M059J (cell line): ENCODE results near the gene STAG2. TPM values are rescaled to one million over a fixed set of nuclear protein-coding genes. Genes with fewer than 3 reads are reported as not detected.

Source experiments
- DNase-seq: peaks from one replicate; pipeline ENCODE4 v3.0.0-alpha.2; 2012; ENCODE audit warnings: low read depth
- total RNA-seq: library from RNA; depleted of rRNA; stranded (reverse); fragments of >200 nt; shearing (Covaris generic); gene quantifications from 2 replicates; pipeline ENCODE4 v1.2.3, GENCODE V29; 2014; rRNA removed

The STAG2 gene
- total RNA-seq: 90.4 and 114 TPM in 2 replicates

DNA sequence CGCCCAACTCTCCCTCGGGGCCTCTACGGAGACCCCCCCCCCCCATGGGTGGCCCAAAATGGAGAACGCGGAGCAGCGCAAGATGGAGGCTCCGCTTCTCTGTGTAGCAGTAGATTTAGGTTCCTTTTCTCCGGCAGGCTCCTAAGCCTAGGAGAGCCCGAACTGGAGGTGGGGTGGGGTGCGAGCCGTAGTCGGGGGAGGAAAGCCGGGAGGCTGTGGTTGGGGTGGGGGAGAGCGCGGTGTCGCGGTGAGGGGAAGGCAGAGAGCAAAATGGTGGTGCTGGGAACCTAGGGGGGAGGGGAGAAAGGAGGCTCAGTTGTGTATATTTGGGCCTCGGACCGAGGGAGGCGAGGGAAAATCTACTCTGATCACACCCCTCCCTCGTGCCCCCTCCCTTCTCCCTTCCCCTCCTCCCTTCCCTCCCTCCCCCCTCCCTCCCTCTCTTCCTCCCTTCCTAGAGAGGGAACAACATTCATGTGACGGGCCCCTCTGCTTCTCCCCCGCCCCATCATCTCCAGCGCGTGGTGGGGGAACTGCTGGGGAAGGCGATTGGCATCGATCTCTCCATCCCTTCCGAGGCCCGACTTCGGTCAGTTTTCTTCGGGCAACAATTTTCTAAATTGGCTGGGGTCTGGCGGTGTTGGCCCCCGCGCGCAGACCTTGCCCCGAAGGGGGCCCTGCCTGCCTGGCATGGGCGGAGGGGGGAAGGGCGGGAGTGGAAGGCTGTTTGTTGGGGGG lies at the start of gene STAG2:
STAG2 (plus strand) TSS at position 439 of the 738 bp plus-strand sequence. CDS start 60,922 bp downstream, outside the sequence.
- DNase-seq: peak; percentile 94

DNA sequence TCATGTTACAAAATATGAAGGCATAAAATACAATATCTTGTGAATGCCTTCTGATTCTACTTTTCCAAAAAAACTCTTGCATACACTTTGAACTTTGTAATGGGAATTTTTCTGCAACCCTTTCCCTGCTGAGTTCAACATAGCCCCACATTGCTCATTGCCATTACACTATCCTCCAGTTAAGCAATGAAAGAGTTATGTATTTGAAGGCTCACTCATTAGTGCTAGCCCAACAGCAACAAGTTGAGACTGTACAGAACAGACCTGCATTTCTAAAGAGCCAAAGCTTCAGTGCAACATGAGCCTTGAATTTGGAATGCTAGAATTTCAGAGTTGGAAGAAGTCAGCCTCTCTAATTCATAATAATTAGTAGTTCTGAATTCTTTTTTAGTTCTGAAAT lies 44.4 kb upstream of the STAG2 start:
- no peak for DNase-seq

DNA sequence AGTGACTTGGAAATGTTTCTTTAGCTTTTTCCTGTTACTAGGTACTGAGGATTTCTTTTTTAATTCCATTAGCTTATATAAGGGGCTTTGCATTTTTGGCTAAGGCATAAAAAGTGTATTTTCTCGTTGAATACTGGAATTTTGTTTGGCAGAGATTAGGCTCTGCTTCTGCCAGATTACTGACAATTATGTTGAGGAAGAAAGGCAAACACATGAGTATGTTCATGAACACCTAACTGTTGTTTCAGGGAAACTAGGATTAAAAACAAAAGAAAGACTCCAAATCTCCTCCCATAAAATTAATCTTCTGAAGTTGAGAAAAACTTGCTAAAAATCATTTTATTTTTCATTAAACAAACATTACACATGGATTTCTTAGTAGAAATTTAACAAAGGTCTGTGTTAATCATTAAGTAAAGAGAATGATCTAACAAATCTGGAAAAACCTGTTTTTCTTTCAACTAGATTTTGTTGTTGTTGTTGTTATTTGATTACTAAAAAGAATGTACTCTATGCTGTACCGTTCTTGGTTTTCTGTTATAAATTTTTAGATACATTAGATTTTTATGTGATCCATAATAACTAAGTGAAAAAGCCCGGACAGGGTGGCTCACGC lies 43.3 kb upstream of the STAG2 start:
- DNase-seq: no peak

DNA sequence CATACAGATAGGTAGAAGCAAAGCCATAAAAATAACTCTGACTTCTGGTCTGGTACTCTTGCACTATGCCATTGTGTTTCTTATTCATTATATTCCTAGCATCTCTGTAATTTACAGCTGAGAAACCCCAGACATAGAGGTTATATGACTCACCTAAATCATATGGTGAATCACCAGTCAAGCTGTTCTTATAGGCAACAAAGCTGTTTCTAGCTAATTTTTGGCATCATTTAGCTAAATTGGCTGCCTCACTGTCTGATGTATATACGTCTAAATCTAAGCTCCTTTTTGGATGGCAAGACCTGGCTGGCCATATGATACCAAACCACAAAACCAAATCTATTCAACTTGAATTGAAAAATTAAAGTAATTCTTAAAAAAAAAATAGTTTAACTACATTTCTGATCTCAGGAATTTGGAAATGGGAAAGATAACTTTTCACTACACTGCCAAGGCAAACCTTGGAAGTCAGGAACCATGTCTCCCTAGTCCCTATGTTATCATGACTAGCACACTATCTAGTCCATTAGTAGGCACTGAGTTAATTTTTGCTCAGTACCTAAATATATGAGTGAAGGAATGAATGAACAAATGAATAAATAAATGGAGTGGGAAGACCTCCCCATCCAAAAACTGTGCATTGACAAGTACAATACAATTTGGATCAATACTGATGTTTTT lies 41.3 kb upstream of the STAG2 start:
- DNase-seq: peak; percentile 83

GRCh38 chrX:123923211-123923610 lies 38.3 kb upstream of the STAG2 start:
- peak; percentile 40 for DNase-seq

GRCh38 chrX:123924186-123924585 lies 37.3 kb upstream of the STAG2 start:
- no peak for DNase-seq

DNA sequence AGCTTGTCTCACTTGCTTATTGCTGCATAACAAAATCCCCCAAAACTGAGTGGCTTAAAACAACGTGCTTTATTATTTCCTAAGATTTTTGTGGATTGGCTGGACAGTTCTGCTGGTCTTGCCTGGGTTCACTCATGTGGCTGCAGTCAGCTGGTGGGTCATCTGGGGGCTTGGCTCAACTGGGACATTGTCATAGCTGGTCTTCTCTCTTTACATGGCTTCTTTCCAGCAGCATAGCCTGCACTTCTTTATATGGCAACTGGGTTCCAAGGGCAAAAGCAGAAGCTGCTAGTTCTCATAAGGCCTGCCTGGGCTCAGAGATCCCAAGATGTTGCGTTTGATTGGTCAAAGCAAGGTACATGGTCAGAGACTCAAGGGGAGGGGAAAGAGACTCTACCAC lies 33.7 kb upstream of the STAG2 start:
- no peak for DNase-seq

- peak; percentile 12 for DNase-seq
Observed at GRCh38 chrX:123932055-123932454, 29.5 kb upstream of the STAG2 start.

GRCh38 chrX:123943074-123943473 lies 18.4 kb upstream of the STAG2 start:
- no peak for DNase-seq

GRCh38 chrX:123943488-123943887 lies 18.0 kb upstream of the STAG2 start:
- DNase-seq: no peak

DNA sequence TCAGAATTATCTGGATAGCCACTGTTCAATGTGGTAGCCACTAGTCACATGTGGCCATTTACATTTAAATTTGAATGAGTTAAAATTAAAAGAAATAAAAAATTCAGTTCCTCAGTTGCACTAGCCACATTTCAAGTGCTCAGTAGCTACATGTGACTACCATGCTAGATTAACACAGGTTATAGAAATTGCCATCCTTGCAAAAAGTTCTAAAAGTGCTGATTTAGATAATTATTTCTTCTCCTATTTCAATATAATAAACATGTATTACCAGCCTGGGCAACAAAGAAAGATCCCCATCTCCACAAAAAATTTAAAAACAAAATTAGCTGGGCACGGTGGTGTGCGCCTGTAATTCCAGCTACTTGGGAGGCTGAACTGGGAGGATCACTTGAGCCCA lies 11.7 kb upstream of the STAG2 start:
- no peak for DNase-seq

DNA sequence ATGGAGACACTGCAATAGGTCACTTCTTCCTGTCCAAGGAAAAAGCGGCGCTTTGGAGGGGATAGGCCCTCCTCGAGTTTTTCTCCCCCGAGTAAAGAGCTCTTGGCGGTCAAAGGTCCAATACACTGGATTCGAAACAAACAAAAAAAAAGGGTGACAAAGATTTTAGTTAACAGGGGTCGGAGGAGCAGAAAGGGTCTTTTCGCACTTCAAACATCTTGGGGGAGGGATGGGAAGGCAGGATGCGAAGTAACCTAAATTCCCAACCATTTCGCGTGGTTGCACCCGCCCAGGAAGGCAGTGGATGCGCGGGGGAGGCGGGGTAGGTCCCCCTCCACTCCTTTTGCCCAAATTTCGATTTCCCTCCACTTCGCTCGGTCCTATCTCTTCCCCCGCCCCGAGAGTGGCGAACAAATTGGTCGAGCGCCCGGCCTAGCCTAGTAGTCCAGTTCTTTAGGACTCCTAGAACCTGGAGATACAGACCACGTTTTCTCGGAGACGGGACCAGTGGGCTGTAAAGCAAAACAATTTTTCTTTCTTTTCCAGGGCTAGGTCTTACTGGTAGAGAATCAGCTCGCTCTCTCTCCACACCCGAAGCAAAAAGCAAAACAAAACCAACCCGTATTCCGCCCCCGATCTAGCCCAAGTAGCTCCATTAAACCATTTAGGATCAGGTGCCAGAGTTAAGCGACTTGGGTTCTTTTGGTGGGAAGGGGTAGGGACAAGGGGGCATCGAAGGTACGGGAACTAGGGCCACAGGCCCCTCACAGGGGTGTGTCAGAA lies 2.0 kb upstream of the STAG2 start:
- DNase-seq: peak; percentile 68

DNA sequence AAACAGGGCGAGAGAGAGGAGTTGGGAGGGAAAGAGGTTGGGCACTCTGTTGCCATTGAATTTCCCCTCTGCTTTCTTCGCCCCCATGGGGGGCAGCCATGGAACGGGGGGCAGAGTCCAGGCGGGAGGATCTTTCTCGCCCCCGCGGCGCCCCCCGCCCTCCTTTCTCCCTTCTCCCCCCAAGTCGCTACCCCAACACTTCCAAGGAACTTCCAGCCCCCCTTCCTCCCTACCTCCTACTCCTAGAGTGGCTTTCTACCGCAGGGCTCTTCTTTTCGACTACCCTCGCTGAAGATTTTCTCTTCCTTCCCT lies 594 bp upstream of the STAG2 start:
- no peak for DNase-seq

- peak; percentile 70 for DNase-seq
Observed at GRCh38 chrX:123962006-123962467, 531 bp downstream of the STAG2 start.

DNA sequence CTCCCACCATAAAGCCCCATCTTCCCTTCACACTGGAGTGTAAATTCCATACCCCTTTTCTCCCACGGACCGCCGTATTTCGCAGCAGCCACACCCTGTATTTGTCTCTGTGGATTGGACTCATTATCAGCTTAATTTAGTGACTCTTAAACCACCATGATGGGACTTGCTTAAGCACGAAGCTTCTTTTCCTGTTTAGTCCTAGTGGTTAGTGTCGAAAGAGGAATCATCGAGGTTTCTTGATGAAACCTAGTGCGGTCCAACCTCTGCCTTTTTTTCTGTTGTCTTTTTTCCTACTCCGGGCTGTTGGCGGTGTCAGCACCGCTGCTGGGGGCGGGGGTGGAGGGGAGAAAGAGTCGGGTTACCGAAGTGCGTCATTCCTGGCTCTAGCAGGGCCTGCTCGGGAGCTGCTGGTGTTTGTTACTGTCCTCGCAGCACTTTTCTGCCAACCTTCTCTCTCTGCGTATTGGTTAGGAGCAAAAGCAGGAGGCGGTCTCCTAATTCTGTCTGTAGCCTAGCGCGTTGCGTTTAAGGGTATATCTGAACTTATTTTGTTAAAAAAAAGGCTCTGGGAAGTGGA lies 1.4 kb downstream of the STAG2 start:
- peak; percentile 98 for DNase-seq

GRCh38 chrX:123964156-123964834 lies 2.8 kb downstream of the STAG2 start:
- peak; percentile 45 for DNase-seq

- no peak for DNase-seq
Observed at GRCh38 chrX:123965712-123966111, 4.2 kb downstream of the STAG2 start.

DNA sequence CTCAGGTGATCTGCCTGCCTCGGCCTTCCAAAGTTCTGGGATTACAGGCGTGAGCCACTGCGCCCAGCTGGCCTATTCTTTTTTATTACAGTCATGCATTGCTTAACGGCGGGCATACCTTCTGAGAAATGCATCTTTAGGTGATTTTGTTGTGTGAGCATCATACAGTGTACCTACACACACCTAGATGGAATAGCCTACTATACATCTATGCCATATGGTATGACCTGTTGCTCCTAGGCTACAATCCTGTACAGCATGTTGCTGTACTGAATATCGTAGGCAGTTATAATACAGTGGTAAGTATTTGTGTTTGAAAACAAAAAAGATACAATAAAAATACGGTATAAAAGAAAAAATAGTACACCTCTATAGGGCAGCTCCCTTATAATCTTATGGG lies 6.0 kb downstream of the STAG2 start:
- no peak for DNase-seq

DNA sequence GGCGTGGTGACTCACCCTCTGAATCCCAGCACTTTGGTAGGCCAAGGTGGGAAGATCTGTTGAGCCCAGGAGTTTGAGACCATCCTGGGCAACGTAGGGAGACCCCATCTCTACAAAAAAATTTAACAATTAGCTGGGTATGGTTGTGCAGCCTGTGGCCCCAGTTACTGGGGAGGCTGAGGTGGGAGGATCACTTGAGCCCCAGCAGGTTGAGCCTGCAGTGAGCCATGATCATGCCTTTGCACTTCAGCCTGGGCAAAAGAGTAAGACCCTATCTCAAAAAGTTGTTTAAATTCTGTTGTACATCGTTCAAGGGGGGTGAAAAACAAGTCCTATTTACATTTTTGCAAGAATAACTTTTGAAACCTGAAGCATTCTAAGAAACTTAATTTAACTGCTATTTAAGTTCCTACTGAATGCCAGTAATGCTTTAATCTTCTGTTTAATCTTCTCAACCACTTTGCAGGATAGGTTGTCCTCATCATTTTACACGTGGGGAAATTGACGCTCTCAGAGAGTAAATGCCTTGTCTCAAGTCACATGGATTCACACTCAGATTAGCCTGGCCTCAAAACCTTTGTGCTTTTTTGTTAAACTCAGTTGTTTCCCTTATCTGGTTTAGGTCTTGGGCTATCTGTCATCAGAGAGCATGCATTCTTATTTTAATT lies 7.0 kb downstream of the STAG2 start:
- DNase-seq: no peak

DNA sequence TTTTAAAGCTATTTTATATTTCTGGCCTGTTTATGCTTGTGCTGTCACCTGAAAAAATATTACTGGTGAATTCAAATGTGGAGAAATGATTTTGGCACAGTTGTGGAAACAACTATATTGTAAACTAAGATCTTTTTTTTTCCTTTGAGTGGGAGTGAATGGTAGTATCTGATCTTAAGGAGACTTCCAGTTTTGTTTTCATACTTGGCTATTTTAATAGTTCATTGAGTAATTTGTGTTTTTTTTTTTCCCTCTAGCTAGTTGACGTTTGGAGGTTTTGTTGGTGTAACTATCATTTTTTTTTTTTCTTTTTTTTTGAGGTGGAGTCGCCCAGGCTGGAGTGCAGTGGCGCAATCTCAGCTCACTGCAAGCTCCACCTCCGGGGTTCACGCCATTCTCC lies 10.5 kb downstream of the STAG2 start:
- no peak for DNase-seq

- DNase-seq: no peak
Observed at GRCh38 chrX:123973921-123974320, 12.4 kb downstream of the STAG2 start.
